ENCODE data around the gene AK8. TPM values are rescaled to one million over a fixed set of nuclear protein-coding genes. Genes with fewer than 3 reads are reported as not detected.

The AK8 gene
- total and polyA plus RNA-seq, 9 of the 15 experiments (the other 6 are each of a cell fraction or from before 2014, with no cell fraction given), result 0.06 to 0.37 TPM; not detected in 7

DNA sequence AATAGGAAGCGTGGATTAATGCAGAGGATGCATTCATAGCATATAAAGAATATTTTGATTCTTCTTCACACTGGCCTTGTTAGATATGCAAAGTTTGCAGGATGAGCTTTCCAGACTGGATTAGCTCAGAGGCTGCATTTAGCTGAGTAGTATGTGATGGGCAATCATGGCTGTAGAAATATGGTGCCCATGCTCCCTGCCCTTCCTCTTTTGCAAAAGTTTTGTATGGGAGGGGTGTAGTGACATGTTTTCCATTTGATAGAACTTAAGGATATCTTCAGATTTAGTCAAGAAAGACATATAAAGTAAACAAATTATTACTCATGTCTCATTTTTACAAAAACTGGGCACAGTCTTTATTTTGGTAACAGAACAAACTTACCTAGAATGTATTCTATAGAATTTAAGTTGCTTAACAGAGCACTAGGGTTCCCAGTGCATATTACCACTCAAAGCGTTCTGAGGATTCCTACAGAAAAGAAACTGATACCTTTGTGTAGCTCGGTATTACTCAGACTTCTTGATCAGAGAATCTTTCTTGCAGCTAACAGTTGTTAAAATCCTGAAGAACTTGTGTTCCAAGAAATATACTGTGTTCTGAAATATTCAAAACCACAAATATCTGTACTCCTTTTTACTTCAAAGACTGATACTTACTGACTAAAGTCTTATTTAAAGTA, 198.0 kb downstream of the AK8 start:
- Histone ChIP-seq H2AFZ (ENCODE audit: low read depth, low read length) (no peak overlapping the region), H3K4me3 (no peak overlapping the region), H3K9ac (ENCODE audit: insufficient read depth in 1 of 2, low read depth in 2 of 2, low read length in 2 of 2) (no peak overlapping the region), H3K27ac (ENCODE audit: extremely low read depth, low read depth, low read length) (no peak overlapping the region), H3K79me2 (ENCODE audit: control insufficient read depth, insufficient read depth, low read length) (peaks cover 92% of the 10 kb centered on the region), H4K20me1 (replicated peaks; ENCODE audit: control insufficient read depth, insufficient read depth, low read length) (peaks cover 9% of the 10 kb centered on the region; the same call in 1 of the 2 replicates), H3K4me1 (replicated peaks in 1 of 2; ENCODE audit: control insufficient read depth in 2 of 2, insufficient read depth in 2 of 2, low read length in 2 of 2) (no peaks in the 10 kb centered on the region), H3K36me3 (ENCODE audit: control insufficient read depth, insufficient read depth, low read length) (peaks cover 82% of the 10 kb centered on the region), H3K9me3 (replicated peaks; ENCODE audit: control insufficient read depth, insufficient read depth, low read depth, low read length) (no peaks in the 10 kb centered on the region), H3K27me3 (ENCODE audit: control insufficient read depth in 2 of 2, insufficient read depth in 2 of 2, low read length in 2 of 2) (no peaks in the 10 kb centered on the region), H3K9me1 (ENCODE audit: control insufficient read depth, insufficient read depth, low read length) (no peaks in the 10 kb centered on the region), H3K4me2 (ENCODE audit: insufficient read depth, low read length) (no peak overlapping the region)
- in situ Hi-C loops (cut with MboI) (no loop called here), intact Hi-C loops (cut with micrococcal nuclease) (no loop called here)
- no peak for FAIRE-seq
- BruUV-seq (replicated peaks), result TSS peak; percentile 9
- ChIA-PET POLR2A (interaction anchor here (0.6 to 2.2 kb wide), 5 partner anchors 8 to 12 kb away, joined by 3 to 11 read pairs (median 4); partner anchors contain the start of genes DDX31 and GTF3C4), CTCF (ENCODE audit: low intra/inter-chr PET ratio) (no interaction called here)
- no peak for DNase-seq (ENCODE audit: extremely low read depth in 1 of 4, low spot score in 3 of 4)
- 93% methylated on average over 3 of the region's 3 CpGs for WGBS (ENCODE audit: insufficient coverage, low coverage, missing lambda C conversion rate)
- ATAC-seq, result no peak
- TF ChIP-seq STAT5B (CRISPR knock-in tag; IDR thresholded peaks at IDR 0.05) (no peak), RBFOX2 (IDR thresholded peaks at IDR 0.05; ENCODE audit: low read depth, low read length) (no peak), ZNF354B (CRISPR knock-in tag; IDR thresholded peaks at IDR 0.05) (no peak), BCOR (IDR thresholded peaks at IDR 0.05) (no peak), ZNF668 (CRISPR knock-in tag; IDR thresholded peaks at IDR 0.05) (no peak), ZKSCAN8 (CRISPR knock-in tag; IDR thresholded peaks at IDR 0.05) (no peak), SPI1 (IDR thresholded peaks at IDR 0.05; ENCODE audit: borderline replicate concordance, low read depth, low read length) (no peak), ZNF79 (CRISPR knock-in tag; IDR thresholded peaks at IDR 0.05; ENCODE audit: low read depth) (no peak), MBD2 (IDR thresholded peaks at IDR 0.05; ENCODE audit: borderline replicate concordance, low read depth) (no peak), BDP1 (IDR thresholded peaks at IDR 0.05; ENCODE audit: insufficient read depth, insufficient read length) (no peak), EWSR1 (IDR thresholded peaks at IDR 0.05; ENCODE audit: borderline replicate concordance, low read depth, partially characterized antibody) (no peak), CREM (IDR thresholded peaks at IDR 0.05; ENCODE audit: low read depth) (no peak), PCBP2 (IDR thresholded peaks at IDR 0.05; ENCODE audit: low read depth, low read length, poor library complexity, severe bottlenecking) (no peak), TSC22D4 (tag; IDR thresholded peaks at IDR 0.05) (no peak)
- TF ChIP-seq, protein P1, sequence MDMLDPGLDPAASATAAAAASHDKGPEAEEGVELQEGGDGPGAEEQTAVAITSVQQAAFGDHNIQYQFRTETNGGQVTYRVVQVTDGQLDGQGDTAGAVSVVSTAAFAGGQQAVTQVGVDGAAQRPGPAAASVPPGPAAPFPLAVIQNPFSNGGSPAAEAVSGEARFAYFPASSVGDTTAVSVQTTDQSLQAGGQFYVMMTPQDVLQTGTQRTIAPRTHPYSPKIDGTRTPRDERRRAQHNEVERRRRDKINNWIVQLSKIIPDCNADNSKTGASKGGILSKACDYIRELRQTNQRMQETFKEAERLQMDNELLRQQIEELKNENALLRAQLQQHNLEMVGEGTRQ (CRISPR knock-in tag; IDR thresholded peaks at IDR 0.05), result no peak
- TF ChIP-seq, protein P2, sequence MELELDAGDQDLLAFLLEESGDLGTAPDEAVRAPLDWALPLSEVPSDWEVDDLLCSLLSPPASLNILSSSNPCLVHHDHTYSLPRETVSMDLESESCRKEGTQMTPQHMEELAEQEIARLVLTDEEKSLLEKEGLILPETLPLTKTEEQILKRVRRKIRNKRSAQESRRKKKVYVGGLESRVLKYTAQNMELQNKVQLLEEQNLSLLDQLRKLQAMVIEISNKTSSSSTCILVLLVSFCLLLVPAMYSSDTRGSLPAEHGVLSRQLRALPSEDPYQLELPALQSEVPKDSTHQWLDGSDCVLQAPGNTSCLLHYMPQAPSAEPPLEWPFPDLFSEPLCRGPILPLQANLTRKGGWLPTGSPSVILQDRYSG (tag; conservative IDR thresholded peaks at IDR 0.05; ENCODE audit: low read depth), result no peak
- TF ChIP-seq, protein P3, sequence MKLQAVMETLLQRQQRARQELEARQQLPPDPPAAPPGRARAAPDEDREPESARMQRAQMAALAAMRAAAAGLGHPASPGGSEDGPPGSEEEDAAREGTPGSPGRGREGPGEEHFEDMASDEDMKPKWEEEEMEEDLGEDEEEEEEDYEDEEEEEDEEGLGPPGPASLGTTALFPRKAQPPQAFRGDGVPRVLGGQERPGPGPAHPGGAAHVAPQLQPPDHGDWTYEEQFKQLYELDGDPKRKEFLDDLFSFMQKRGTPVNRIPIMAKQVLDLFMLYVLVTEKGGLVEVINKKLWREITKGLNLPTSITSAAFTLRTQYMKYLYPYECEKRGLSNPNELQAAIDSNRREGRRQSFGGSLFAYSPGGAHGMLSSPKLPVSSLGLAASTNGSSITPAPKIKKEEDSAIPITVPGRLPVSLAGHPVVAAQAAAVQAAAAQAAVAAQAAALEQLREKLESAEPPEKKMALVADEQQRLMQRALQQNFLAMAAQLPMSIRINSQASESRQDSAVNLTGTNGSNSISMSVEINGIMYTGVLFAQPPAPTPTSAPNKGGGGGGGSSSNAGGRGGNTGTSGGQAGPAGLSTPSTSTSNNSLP (IDR thresholded peaks at IDR 0.05; ENCODE audit: borderline replicate concordance, low read depth, low read length), result no peak
- TF ChIP-seq, protein P4, sequence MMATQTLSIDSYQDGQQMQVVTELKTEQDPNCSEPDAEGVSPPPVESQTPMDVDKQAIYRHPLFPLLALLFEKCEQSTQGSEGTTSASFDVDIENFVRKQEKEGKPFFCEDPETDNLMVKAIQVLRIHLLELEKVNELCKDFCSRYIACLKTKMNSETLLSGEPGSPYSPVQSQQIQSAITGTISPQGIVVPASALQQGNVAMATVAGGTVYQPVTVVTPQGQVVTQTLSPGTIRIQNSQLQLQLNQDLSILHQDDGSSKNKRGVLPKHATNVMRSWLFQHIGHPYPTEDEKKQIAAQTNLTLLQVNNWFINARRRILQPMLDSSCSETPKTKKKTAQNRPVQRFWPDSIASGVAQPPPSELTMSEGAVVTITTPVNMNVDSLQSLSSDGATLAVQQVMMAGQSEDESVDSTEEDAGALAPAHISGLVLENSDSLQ (IDR thresholded peaks at IDR 0.05), result no peak

All from K562 (cell line).